Measurements from ENCODE around the gene ACVR1B. TPM values are rescaled to one million over a fixed set of nuclear protein-coding genes. Genes with fewer than 3 reads are reported as not detected.

The ACVR1B gene
- total RNA-seq, 1 experiment from 2014 or later, result 7.7 TPM

DNA sequence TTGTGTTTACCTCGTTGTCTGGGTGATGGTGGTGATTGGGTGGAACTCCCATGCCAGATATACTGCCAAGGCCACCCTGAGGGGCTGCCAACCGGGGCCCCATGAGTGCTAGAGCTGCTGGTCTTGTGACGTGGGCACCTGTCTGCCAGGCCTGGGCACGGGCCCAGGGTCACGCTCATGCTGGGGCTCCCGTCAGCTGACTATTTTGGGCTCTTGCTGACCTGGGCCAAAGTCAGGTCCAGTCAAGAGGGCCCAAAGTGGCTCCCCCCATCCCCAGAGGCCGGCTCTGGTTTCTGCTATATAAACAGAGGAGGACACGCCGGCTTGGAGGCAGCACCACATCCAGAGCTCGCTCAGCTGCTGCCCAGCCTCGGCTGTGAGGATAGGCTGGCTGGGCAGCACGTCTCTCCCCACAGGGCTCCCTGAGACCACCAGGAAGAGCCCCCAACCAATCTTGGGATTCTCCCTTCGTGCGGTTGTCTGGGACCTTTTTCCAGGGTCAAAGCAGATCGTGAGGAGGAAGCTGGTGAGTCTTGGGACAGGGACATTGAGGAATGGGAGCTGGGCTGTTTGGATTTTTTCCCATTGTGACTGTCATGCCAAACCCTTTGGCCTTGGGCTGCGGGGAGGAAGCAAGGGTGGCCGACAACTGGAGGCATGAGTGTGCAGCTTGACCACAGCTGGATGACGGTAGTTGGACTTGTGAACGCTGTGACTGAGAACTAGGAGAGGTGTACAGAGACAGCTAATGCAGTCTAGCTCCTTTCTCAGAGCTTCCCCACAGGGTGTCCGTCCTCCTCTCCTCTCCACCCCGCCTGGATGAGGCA is 92.1 kb downstream of the ACVR1B start:
- no peak for DNase-seq (ENCODE audit: low read depth)

DNA sequence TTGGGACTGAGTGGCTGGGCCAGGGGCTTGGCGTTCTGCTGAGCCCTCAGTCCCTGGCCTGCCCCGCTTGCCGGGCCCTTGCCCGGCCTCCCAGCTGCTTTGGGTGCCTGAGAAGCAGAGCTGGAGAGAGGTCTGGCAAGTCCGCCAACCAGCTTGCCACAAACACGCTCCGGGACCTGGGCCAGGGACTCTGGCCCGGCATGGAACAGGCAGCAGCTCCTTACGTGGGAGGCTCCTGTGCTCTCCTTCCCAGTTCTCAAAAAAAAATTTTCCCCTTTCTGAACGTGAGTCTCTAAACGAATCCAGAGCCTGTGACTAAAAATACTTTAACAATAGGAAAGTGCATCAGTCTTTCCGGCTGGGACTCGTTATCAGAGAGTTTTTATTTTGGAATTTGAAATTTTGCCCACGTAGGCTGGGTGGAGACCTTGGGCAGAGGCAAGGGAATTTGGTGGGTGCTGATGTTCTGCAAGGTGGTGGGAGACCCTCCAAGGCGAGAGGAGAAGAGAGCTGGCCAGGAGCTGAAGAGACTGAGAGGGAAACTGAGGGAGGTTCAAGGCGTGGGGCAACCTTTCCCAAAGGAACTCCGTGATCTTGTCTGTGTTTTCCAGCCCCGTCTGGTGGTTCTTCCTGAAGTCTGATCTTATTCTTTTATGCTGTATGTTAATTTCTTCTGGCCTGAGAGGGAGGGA is 92.9 kb downstream of the ACVR1B start:
- DNase-seq (ENCODE audit: low read depth), result no peak

- DNase-seq (ENCODE audit: low read depth), result no peak
Measured at GRCh38 chr12:52045794-52046199, 94.3 kb downstream of the ACVR1B start.

Small RNA genes lying within 50 kb of the gene (small RNA-seq; reads per million reads assigned to genes)
- gene RNU6-574P, result not detected

Other genes with a start within 250 kb of the ACVR1B start
- 0.10 and 0.33 TPM in 2 replicates for gene FIGNL2, start 103.0 kb upstream of the ACVR1B start, total RNA-seq (2014; rRNA removed; shearing (Covaris generic))
- gene ANKRD33, start 63.6 kb upstream of the ACVR1B start, total RNA-seq (2014; rRNA removed; shearing (Covaris generic)), result not detected in 2 replicates
- gene ACVRL1, start 44.2 kb upstream of the ACVR1B start, total RNA-seq (2014; rRNA removed; shearing (Covaris generic)), result 0.87 and 1.0 TPM in 2 replicates
- gene TAMALIN, start 55.2 kb downstream of the ACVR1B start, total RNA-seq (2014; rRNA removed; shearing (Covaris generic)), result 0.39 and 1.5 TPM in 2 replicates
- gene NR4A1, start 99.7 kb downstream of the ACVR1B start, total RNA-seq (2014; rRNA removed; shearing (Covaris generic)), result 0.88 and 1.2 TPM in 2 replicates
- gene ATG101, start 118.3 kb downstream of the ACVR1B start, total RNA-seq (2014; rRNA removed; shearing (Covaris generic)), result 75.0 and 105 TPM in 2 replicates
- gene SMIM41, start 128.0 kb downstream of the ACVR1B start, total RNA-seq (2014; rRNA removed; shearing (Covaris generic)), result not detected in 2 replicates
- gene KRT80, start 240.3 kb downstream of the ACVR1B start, total RNA-seq (2014; rRNA removed; shearing (Covaris generic)), result 6.7 and 8.2 TPM in 2 replicates

All from HT1080 (cell line).